22Rv1 (cell line): ENCODE results near the gene SERGEF.

ENCODE experiments used
- ZFX ChIP-seq: fragments of 450-650 bp; IDR thresholded peaks from 2 replicates; pipeline ENCODE4 v1.6.1; 2017; ENCODE audit warnings: antibody characterized with exemption, borderline replicate concordance
- TF ChIP-seq, protein P1 (sequence below): fragments of 450-650 bp; IDR thresholded peaks from 2 replicates; pipeline ENCODE4 v1.5.1; 2017; ENCODE audit warnings: mild to moderate bottlenecking

DNA sequence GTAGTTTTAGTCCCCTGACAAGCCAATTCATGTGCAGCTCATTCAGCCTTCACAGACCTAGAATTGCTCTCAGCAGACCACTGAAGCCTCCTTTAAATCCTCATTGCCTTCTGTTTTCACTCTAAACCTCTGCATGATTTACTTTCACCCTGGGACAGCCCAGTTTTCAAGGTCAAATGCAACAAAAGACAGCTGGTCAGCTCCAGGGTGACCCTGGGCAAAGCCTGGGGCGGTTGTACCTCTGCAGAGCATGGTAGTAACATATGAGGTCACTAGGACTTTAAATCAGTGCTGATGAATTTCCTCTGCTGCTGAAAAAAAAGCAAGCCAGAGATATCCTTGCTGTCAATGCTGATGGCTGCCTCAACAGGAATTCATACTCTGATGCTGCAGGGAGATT is 62.2 kb downstream of the SERGEF start:
- TF ChIP-seq, protein P1, sequence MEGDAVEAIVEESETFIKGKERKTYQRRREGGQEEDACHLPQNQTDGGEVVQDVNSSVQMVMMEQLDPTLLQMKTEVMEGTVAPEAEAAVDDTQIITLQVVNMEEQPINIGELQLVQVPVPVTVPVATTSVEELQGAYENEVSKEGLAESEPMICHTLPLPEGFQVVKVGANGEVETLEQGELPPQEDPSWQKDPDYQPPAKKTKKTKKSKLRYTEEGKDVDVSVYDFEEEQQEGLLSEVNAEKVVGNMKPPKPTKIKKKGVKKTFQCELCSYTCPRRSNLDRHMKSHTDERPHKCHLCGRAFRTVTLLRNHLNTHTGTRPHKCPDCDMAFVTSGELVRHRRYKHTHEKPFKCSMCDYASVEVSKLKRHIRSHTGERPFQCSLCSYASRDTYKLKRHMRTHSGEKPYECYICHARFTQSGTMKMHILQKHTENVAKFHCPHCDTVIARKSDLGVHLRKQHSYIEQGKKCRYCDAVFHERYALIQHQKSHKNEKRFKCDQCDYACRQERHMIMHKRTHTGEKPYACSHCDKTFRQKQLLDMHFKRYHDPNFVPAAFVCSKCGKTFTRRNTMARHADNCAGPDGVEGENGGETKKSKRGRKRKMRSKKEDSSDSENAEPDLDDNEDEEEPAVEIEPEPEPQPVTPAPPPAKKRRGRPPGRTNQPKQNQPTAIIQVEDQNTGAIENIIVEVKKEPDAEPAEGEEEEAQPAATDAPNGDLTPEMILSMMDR, result no peak
- no peak for TF ChIP-seq ZFX
